Neural progenitor cell (in vitro differentiated cells): ENCODE results near the gene OR52M1.

ENCODE experiments used
- EZH2 ChIP-seq: fragments of 200-600 bp; sonication (generic); IDR thresholded peaks from 2 replicates; pipeline ENCODE4 v1.6.1; 2017; ENCODE audit warnings: antibody characterized with exemption, mild to moderate bottlenecking, moderate library complexity
- TF ChIP-seq, protein P1 (sequence below): fragments of 200-600 bp; sonication (generic); IDR thresholded peaks from 2 replicates; pipeline ENCODE4 v1.5.1; 2017; ENCODE audit warnings: antibody characterized with exemption, mild to moderate bottlenecking

DNA sequence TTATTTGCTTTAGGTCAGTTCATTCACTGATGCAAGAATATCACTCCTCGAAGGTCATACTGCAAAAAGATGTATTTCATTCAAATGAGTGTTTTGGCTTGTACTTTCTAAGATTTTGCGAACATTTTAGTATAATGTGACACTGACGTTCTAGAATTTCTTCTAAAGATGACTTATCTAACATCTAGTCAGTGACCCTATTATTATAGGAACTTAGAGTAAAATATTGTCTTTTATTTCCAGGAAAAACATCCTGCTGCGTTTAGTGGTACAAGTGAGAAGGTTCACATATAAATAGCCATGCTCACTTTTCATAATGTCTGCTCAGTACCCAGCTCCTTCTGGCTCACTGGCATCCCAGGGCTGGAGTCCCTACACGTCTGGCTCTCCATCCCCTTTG lies at the start of gene OR52M1:
- no peak for TF ChIP-seq EZH2
- TF ChIP-seq, protein P1, sequence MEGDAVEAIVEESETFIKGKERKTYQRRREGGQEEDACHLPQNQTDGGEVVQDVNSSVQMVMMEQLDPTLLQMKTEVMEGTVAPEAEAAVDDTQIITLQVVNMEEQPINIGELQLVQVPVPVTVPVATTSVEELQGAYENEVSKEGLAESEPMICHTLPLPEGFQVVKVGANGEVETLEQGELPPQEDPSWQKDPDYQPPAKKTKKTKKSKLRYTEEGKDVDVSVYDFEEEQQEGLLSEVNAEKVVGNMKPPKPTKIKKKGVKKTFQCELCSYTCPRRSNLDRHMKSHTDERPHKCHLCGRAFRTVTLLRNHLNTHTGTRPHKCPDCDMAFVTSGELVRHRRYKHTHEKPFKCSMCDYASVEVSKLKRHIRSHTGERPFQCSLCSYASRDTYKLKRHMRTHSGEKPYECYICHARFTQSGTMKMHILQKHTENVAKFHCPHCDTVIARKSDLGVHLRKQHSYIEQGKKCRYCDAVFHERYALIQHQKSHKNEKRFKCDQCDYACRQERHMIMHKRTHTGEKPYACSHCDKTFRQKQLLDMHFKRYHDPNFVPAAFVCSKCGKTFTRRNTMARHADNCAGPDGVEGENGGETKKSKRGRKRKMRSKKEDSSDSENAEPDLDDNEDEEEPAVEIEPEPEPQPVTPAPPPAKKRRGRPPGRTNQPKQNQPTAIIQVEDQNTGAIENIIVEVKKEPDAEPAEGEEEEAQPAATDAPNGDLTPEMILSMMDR, result no peak
